ENCODE measurements around the gene BUD31. TPM values are rescaled to one million over a fixed set of nuclear protein-coding genes. Genes with fewer than 3 reads are reported as not detected.

BUD31 gene
- total and polyA plus RNA-seq, 10 of the 15 experiments (the other 5 are each of a cell fraction or from before 2014, with no cell fraction given), result 74.2 to 317 (median 130) TPM

- TF ChIP-seq PML (IDR thresholded peaks at IDR 0.05; ENCODE audit: low read length) (peak; percentile 17; the same call in 1 of the 2 replicates), TBL1XR1 (IDR thresholded peaks at IDR 0.05; ENCODE audit: low read depth, low read length) (no peak), NFXL1 (IDR thresholded peaks at IDR 0.05; ENCODE audit: borderline replicate concordance) (no peak)
- TF ChIP-seq, protein P1, sequence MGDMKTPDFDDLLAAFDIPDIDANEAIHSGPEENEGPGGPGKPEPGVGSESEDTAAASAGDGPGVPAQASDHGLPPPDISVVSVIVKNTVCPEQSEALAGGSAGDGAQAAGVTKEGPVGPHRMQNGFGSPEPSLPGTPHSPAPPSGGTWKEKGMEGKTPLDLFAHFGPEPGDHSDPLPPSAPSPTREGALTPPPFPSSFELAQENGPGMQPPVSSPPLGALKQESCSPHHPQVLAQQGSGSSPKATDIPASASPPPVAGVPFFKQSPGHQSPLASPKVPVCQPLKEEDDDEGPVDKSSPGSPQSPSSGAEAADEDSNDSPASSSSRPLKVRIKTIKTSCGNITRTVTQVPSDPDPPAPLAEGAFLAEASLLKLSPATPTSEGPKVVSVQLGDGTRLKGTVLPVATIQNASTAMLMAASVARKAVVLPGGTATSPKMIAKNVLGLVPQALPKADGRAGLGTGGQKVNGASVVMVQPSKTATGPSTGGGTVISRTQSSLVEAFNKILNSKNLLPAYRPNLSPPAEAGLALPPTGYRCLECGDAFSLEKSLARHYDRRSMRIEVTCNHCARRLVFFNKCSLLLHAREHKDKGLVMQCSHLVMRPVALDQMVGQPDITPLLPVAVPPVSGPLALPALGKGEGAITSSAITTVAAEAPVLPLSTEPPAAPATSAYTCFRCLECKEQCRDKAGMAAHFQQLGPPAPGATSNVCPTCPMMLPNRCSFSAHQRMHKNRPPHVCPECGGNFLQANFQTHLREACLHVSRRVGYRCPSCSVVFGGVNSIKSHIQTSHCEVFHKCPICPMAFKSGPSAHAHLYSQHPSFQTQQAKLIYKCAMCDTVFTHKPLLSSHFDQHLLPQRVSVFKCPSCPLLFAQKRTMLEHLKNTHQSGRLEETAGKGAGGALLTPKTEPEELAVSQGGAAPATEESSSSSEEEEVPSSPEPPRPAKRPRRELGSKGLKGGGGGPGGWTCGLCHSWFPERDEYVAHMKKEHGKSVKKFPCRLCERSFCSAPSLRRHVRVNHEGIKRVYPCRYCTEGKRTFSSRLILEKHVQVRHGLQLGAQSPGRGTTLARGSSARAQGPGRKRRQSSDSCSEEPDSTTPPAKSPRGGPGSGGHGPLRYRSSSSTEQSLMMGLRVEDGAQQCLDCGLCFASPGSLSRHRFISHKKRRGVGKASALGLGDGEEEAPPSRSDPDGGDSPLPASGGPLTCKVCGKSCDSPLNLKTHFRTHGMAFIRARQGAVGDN (IDR thresholded peaks at IDR 0.05), result no peak
These were observed 11.3 kb upstream of the BUD31 start (continued) for GRCh38 chr7:99397297-99397983.

DNA sequence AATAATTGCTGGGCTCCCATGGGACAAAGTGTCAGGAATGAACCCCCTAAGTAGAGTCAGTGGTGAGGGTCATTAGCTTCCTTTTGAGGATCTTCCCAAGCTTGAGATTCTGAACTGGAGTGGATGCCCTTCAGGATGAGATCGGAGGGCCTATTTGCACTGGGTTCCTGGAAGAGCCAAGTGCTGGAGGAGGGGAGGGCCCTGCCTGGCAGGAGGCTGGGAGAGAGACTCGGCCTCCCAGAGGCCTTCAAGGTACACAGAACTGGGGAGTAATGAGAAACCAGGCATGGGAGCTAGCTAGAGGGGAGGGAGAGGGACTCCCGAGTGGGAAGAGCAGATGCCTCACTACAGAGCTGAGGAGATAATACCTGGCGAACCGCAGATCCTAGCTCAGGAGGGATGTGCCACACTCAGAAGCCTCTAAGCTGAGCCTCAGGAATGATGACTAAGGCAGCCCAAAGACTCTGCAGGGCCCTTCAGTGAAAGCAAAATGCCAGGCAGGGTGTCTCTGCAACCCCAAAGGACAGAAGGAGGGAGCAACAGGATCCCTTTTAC is 9.8 kb upstream of the BUD31 start:
- H3K36me3 ChIP-seq (ENCODE audit: control insufficient read depth in 2 of 2, insufficient read depth in 2 of 2, low read length in 1 of 2), result peaks cover 43 to 50% of the 10 kb centered on the region in 2 experiments
- H3K4me1 ChIP-seq (ENCODE audit: control insufficient read depth, insufficient read depth, low read length), result no peaks in the 10 kb centered on the region
- no peaks in the 10 kb centered on the region for H3K9me3 ChIP-seq (replicated peaks; ENCODE audit: control insufficient read depth, insufficient read depth, low read length)
- 75% methylated on average over 5 of the region's 5 CpGs for WGBS (ENCODE audit: insufficient coverage, insufficient replicate concordance, low lambda C conversion rate, missing lambda C conversion rate)
- no peaks in the 10 kb centered on the region for H3K79me2 ChIP-seq (ENCODE audit: control insufficient read depth, insufficient read depth, low read length)
- H3K9ac ChIP-seq (ENCODE audit: control insufficient read depth, insufficient read depth, low read length), result no peak overlapping the region
- no peak for ATAC-seq
- no peak overlapping the region for H2AFZ ChIP-seq (ENCODE audit: control insufficient read depth, low read depth, low read length)
- ChIA-PET CTCF (interaction anchor here (1.5 to 2.8 kb wide), 2 partner anchors 8 to 33 kb away, joined by 7 to 9 read pairs; no protein-coding TSS in a partner anchor), RAD21 (ENCODE audit: unreplicated experiment) (no interaction called here), SMC1A (ENCODE audit: uncharacterized antibody, unreplicated experiment) (interaction anchor here (0.7 to 1.2 kb wide), 2 partner anchors 9 to 12 kb away, joined by 3 read pairs; no protein-coding TSS in a partner anchor), POLR2A (interaction anchor here (1.0 to 1.9 kb wide), 2 partner anchors 8 to 10 kb away, joined by 3 to 5 read pairs; partner anchors contain the start of genes BUD31 and PDAP1)
- H3K4me2 ChIP-seq (ENCODE audit: control insufficient read depth, insufficient read depth), result no peak overlapping the region
- H3K27ac ChIP-seq (ENCODE audit: control insufficient read depth, insufficient read depth), result no peak overlapping the region
- no peak overlapping the region for H3K4me3 ChIP-seq
- intact Hi-C loops (cut with micrococcal nuclease; ENCODE audit: unreplicated experiment) (no loop called here), in situ Hi-C loops (cut with MboI) (no loop called here)
- no peak for FAIRE-seq
- H3K27me3 ChIP-seq (replicated peaks in 1 of 2; ENCODE audit: control insufficient read depth in 2 of 2, insufficient read depth in 2 of 2, low read length in 1 of 2), result no peaks in the 10 kb centered on the region
- DNase-seq (ENCODE audit: low read depth, low spot score), result no peak
- BruUV-seq (replicated peaks), result no TSS peak
- no peaks in the 10 kb centered on the region for H4K20me1 ChIP-seq (ENCODE audit: control insufficient read depth, insufficient read depth)
- TF ChIP-seq POLR2A (IDR thresholded peaks at IDR 0.05; ENCODE audit: low read depth, low read length), result peak; percentile 60
- TF ChIP-seq TARDBP (IDR thresholded peaks at IDR 0.05; ENCODE audit: borderline replicate concordance), result no peak
- TF ChIP-seq, protein P2, sequence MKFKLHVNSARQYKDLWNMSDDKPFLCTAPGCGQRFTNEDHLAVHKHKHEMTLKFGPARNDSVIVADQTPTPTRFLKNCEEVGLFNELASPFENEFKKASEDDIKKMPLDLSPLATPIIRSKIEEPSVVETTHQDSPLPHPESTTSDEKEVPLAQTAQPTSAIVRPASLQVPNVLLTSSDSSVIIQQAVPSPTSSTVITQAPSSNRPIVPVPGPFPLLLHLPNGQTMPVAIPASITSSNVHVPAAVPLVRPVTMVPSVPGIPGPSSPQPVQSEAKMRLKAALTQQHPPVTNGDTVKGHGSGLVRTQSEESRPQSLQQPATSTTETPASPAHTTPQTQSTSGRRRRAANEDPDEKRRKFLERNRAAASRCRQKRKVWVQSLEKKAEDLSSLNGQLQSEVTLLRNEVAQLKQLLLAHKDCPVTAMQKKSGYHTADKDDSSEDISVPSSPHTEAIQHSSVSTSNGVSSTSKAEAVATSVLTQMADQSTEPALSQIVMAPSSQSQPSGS (IDR thresholded peaks at IDR 0.05; ENCODE audit: low read length), result no peak
- TF ChIP-seq, protein P3, sequence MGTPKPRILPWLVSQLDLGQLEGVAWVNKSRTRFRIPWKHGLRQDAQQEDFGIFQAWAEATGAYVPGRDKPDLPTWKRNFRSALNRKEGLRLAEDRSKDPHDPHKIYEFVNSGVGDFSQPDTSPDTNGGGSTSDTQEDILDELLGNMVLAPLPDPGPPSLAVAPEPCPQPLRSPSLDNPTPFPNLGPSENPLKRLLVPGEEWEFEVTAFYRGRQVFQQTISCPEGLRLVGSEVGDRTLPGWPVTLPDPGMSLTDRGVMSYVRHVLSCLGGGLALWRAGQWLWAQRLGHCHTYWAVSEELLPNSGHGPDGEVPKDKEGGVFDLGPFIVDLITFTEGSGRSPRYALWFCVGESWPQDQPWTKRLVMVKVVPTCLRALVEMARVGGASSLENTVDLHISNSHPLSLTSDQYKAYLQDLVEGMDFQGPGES (IDR thresholded peaks at IDR 0.05), result no peak
- TF ChIP-seq CBFB (IDR thresholded peaks at IDR 0.05; ENCODE audit: low read depth), result no peak
- no peak for TF ChIP-seq BCL11A (IDR thresholded peaks at IDR 0.05; ENCODE audit: low read depth, low read length)
- no peak for TF ChIP-seq RBBP5 (conservative IDR thresholded peaks at IDR 0.05)
- TF ChIP-seq JUND (IDR thresholded peaks at IDR 0.05; ENCODE audit: low read depth, low read length), result no peak
- TF ChIP-seq BCL3 (IDR thresholded peaks at IDR 0.05; ENCODE audit: borderline replicate concordance, insufficient read depth, low read depth, low read length, poor library complexity, severe bottlenecking), result peak; percentile 69
